ENCODE measurements around the gene VSTM4.

VSTM4 gene

DNA sequence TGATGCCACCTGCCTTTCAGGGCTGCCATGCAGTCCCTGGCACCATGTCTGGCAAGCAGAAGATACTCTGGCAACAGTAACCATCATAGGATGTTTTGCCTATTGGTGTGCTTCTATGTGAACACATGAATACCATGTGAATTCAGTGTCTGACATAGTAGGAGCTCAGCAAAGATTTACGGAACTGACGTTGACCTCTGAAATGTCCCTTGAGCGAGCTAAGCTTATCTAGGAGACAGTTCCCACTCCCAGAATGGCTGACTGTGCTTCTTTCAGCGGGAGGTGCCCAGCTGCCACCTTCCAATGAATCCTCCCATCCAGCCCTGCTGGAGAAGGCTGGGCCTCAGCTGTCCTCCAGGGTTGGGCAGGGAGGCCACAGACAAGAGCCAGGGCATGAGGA lies 104.5 kb downstream of the VSTM4 start:
- Histone ChIP-seq H3K27ac (replicated peaks) (no peak overlapping the region), H3K27me3 (ENCODE audit: insufficient read depth, poor library complexity, severe bottlenecking) (no peaks in the 10 kb centered on the region), H3K4me3 (replicated peaks; ENCODE audit: insufficient read depth, low read length) (no peak overlapping the region)
- TF ChIP-seq POLR2AphosphoS5 (IDR thresholded peaks at IDR 0.05; ENCODE audit: low read depth) (no peak), GABPA (IDR thresholded peaks at IDR 0.05; ENCODE audit: low read depth) (no peak), SPI1 (IDR thresholded peaks at IDR 0.05; ENCODE audit: borderline replicate concordance, low read depth) (no peak)
- TF ChIP-seq, protein P1, sequence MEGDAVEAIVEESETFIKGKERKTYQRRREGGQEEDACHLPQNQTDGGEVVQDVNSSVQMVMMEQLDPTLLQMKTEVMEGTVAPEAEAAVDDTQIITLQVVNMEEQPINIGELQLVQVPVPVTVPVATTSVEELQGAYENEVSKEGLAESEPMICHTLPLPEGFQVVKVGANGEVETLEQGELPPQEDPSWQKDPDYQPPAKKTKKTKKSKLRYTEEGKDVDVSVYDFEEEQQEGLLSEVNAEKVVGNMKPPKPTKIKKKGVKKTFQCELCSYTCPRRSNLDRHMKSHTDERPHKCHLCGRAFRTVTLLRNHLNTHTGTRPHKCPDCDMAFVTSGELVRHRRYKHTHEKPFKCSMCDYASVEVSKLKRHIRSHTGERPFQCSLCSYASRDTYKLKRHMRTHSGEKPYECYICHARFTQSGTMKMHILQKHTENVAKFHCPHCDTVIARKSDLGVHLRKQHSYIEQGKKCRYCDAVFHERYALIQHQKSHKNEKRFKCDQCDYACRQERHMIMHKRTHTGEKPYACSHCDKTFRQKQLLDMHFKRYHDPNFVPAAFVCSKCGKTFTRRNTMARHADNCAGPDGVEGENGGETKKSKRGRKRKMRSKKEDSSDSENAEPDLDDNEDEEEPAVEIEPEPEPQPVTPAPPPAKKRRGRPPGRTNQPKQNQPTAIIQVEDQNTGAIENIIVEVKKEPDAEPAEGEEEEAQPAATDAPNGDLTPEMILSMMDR (IDR thresholded peaks at IDR 0.05; ENCODE audit: insufficient read depth, low read length): no peak
- TF ChIP-seq, protein P2, sequence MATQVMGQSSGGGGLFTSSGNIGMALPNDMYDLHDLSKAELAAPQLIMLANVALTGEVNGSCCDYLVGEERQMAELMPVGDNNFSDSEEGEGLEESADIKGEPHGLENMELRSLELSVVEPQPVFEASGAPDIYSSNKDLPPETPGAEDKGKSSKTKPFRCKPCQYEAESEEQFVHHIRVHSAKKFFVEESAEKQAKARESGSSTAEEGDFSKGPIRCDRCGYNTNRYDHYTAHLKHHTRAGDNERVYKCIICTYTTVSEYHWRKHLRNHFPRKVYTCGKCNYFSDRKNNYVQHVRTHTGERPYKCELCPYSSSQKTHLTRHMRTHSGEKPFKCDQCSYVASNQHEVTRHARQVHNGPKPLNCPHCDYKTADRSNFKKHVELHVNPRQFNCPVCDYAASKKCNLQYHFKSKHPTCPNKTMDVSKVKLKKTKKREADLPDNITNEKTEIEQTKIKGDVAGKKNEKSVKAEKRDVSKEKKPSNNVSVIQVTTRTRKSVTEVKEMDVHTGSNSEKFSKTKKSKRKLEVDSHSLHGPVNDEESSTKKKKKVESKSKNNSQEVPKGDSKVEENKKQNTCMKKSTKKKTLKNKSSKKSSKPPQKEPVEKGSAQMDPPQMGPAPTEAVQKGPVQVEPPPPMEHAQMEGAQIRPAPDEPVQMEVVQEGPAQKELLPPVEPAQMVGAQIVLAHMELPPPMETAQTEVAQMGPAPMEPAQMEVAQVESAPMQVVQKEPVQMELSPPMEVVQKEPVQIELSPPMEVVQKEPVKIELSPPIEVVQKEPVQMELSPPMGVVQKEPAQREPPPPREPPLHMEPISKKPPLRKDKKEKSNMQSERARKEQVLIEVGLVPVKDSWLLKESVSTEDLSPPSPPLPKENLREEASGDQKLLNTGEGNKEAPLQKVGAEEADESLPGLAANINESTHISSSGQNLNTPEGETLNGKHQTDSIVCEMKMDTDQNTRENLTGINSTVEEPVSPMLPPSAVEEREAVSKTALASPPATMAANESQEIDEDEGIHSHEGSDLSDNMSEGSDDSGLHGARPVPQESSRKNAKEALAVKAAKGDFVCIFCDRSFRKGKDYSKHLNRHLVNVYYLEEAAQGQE (IDR thresholded peaks at IDR 0.05; ENCODE audit: insufficient replicate concordance, low read depth): no peak
- DNase-seq (ENCODE audit: low read depth in 1 of 2, low spot score in 1 of 2): no peak

DNA sequence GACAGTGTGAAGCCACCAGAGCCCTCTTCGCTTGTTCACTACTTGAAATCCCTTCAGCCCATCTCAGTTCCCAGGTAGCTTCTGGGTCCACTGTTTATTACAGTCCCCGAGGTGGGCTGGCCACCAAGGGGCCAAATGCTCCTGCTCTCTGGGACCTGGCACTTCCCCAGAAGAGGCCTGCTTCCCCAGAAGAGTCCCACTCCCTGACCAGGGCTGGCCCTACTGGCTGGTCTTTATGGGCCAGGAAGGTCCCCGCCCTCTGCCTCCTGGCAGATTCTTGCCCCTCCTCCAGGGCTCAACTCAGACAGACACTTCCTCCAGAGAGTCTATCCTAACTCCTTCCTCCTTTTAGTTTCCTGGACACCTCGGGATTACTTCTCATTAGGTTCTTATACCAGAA lies 105.0 kb downstream of the VSTM4 start:
- Histone ChIP-seq H3K27ac (replicated peaks) (no peak overlapping the region), H3K4me3 (replicated peaks; ENCODE audit: insufficient read depth, low read length) (no peak overlapping the region)
- no peak for TF ChIP-seq SPI1 (IDR thresholded peaks at IDR 0.05; ENCODE audit: borderline replicate concordance, low read depth)
- TF ChIP-seq POLR2AphosphoS5 (IDR thresholded peaks at IDR 0.05; ENCODE audit: low read depth): no peak
- TF ChIP-seq, protein P2 (IDR thresholded peaks at IDR 0.05; ENCODE audit: insufficient replicate concordance, low read depth): no peak
- TF ChIP-seq, protein P1 (IDR thresholded peaks at IDR 0.05; ENCODE audit: insufficient read depth, low read length): no peak

DNA sequence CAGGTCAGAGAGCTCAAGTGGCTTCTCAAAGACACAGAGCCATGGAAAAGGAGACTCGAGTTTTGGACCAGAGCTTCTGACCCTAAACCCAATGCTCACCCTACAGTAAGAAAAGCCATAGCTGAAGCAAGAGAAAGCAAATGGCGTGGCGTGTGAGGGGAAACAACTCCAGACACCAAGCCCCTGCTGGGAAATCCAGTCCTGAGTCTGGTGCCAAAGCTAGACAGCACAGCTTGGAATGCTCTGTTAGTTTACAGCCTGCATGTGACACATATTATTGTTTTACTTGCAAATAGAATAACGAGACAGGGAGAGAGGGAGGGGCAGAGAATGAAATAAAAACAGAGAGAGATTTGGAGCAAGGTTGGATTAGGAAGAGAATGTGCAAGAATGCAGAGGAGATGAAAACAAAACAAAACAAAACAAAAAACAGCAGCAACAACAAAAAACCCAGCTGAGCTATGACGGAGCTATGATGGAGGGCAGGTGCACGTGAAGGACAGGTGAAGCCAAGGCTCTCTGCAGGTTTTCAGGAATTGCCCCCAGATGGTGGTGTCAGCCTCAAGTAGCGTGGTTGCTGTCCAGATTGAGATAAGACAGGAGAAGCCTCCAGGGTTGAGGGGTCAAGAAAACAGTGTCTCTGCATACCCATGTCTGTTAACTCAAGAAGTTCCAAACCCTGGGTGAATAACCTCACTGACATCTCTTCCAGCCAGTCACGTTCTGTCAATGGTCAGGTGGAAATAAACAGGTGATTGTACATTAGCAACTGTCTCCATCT lies 105.9 kb downstream of the VSTM4 start:
- DNase-seq (ENCODE audit: low read depth in 1 of 2, low spot score in 1 of 2): no peak
- no peak for TF ChIP-seq SPI1 (IDR thresholded peaks at IDR 0.05; ENCODE audit: borderline replicate concordance, low read depth)
- TF ChIP-seq, protein P1 (IDR thresholded peaks at IDR 0.05; ENCODE audit: insufficient read depth, low read length): no peak
- TF ChIP-seq, protein P2 (IDR thresholded peaks at IDR 0.05; ENCODE audit: insufficient replicate concordance, low read depth): no peak
- no peak for TF ChIP-seq GABPA (IDR thresholded peaks at IDR 0.05; ENCODE audit: low read depth)
- no peak for TF ChIP-seq POLR2AphosphoS5 (IDR thresholded peaks at IDR 0.05; ENCODE audit: low read depth)
- Histone ChIP-seq H3K27ac (replicated peaks) (no peak overlapping the region), H3K27me3 (ENCODE audit: insufficient read depth, poor library complexity, severe bottlenecking) (no peaks in the 10 kb centered on the region), H3K4me3 (replicated peaks; ENCODE audit: insufficient read depth, low read length) (no peak overlapping the region)

More for the DNA sequence above, 105.0 kb downstream of the VSTM4 start:
- H3K27me3 ChIP-seq (ENCODE audit: insufficient read depth, poor library complexity, severe bottlenecking): no peaks in the 10 kb centered on the region
- DNase-seq (ENCODE audit: low read depth in 1 of 2, low spot score in 1 of 2): no peak

Data from HL-60 (cell line).